Endometrial microvascular endothelial cells (primary cell): ENCODE results near the gene TP53BP1. TPM values are rescaled to one million over a fixed set of nuclear protein-coding genes. Genes with fewer than 3 reads are reported as not detected.

ENCODE experiments used
- in situ Hi-C: cut with HindIII; loops from 2 replicates; pipeline ENCODE4 v1.10.0; 2017; ENCODE audit warnings: low sequenced_read_pairs, low pct_unique_long_range_greater_than_20kb; ENCODE audit errors: inconsistent ontology term
- total RNA-seq: library from RNA; depleted of rRNA; stranded (reverse); fragments of >200 nt; gene quantifications from one replicate; pipeline ENCODE4 v1.2.3, GENCODE V29; 2015; ENCODE audit errors: inconsistent ontology term

The TP53BP1 gene
- total RNA-seq, 1 donor from 2014 or later: 41.0 TPM

DNA sequence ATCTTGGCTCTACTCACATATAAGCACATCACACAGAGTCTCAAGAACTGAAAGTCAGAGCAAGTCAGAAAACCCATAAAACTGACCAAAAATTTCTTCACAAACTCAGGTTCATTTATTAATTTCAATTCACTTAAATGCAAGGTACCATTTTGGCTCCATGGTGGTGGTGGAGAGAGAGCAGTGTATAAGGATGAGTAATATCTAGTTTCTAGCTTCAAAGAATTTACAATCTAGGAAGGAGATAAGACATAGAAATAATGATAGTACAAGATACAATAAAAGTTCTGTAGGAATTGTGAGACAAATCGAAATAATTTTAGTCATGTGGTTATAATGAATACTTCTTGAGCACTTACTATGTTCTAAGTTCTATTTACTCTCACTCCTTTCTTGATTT lies 6.7 kb upstream of the TP53BP1 start:
- in situ Hi-C loops: no loop called here

DNA sequence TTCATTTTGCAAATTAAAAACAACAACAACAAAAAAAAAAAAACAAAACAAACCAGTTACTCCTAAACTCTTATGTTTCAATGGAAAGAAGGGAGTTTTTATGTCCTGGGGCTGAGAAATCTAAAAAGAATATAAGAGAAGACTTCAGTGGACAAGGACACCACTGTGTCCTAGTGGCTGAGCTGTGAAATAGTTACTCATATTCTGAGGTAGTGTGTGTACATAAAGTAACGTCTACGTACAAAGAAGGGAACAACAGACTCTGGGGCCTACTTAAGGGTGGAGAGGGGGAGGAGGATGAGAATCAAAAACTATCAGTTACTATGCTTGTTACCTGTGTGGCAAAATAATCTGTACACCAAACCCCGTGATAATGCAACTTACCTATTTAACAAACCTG lies 6.0 kb upstream of the TP53BP1 start:
- in situ Hi-C loops: no loop called here

- in situ Hi-C loops: no loop called here
Observed at GRCh38 chr15:43493703-43494472, 932 bp upstream of the TP53BP1 start.

DNA sequence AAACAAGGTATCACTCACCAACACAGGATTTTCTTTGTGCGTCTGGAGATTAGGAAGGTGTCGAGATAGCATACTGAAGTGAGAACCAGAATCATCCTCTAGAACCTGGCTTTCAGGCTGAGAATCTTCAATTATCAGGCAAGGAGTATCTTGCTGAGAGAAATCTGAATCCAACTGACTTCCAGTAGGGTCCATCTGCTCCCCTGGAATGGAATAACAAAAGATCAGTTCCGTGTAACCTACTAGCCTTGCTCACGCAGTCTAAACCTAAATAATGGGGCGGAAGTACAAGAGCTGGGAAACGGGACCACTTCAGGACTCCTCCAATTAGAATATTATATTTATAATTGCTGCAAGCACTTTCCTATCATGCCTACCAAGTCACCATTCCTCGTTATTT lies 690 bp downstream of the TP53BP1 start:
- in situ Hi-C loops: no loop called here

DNA sequence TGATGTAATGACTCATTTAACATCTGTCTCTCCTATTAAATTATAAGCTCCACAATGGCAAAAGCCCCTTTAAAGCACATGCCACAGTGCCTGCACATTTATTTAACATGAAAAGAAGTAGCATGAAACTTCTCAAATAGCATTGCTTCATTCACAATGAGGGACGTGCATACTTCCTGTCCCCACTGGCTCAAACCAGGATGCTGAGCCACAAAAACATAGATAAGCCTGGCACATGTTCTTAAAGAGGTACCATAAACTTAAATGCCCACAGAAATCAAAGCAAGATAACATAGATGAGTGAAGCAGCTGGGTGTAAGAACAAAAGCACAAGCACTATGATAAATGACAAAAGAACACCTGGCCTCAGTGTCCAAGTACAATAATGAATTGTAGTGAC lies 3.8 kb downstream of the TP53BP1 start:
- in situ Hi-C loops: no loop called here

- in situ Hi-C loops: no loop called here
Observed at GRCh38 chr15:43488790-43489189, 4.2 kb downstream of the TP53BP1 start.

DNA sequence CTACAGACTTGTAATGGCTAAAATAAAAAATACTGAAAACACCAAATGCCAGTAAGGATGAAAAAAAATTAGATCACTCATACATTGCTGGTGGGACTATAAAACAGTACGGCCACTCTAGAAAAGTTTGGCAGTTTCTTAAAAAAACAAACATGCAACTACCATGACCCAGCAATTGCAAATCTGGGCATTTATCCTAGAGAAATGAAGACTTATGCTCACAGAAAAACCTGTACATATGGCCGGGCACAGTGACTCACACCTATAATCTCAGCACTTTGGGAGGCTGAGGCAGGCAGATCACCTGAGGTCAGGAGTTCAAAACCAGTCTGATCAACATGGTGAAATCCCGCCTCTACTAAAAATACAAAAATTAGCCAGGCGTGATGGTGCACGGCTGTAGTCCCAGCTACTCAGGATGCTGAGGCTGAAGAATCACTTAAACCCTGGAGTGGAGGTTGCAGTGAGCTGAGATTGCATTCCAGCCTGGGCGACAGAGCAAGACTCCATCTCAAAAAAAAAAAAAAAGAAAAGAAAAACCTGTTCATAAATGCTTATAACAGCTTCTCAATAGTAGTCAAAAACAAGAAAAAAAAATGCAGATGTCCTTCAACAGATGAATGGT lies 5.6 kb downstream of the TP53BP1 start:
- in situ Hi-C loops: no loop called here

- in situ Hi-C loops: no loop called here
Observed at GRCh38 chr15:43484455-43484854, 8.5 kb downstream of the TP53BP1 start.

GRCh38 chr15:43483297-43484128 lies 9.4 kb downstream of the TP53BP1 start:
- in situ Hi-C loops: no loop called here

- in situ Hi-C loops: no loop called here
Observed at GRCh38 chr15:43473885-43474284, 19.1 kb downstream of the TP53BP1 start.

DNA sequence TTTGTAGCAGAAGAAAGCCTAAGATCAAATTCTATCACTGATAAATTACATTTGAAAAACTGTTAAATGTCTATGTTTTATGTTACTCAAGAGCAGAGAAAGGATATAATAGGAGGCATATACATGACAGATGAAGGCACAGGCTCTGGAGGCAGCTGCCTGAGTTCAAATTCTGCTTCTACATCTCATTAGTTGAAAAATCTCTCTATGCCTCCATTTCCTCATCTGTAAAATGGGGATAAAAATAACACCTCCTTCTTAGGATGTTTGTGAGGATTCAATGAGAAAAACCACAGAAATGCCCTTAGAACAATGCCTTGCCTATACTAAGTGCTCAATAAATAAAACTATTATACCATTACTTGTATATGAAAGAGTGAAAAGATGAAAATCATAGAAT lies 21.0 kb downstream of the TP53BP1 start:
- in situ Hi-C loops: no loop called here

DNA sequence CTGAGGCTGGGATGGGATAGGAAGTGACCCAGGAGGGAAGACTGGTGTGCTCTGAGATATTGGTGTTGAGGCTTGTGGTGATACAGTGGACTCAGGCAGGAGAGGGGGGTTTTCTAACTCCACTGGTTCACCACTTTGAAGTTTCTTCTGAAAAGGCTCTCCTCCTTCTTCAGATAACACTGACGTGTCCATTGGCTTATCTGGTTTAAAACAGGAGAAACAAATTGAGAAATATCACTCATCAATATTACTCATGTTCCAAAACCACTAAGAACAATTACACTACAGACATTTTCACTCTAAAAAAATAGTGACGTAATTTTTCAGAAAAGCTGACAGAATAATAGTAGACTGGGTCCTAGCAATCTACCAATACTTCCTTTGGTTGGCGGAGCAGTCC lies 23.1 kb downstream of the TP53BP1 start:
- in situ Hi-C loops: no loop called here

GRCh38 chr15:43465100-43465499 lies 27.9 kb downstream of the TP53BP1 start:
- in situ Hi-C loops: no loop called here

GRCh38 chr15:43463998-43464397 lies 29.0 kb downstream of the TP53BP1 start:
- in situ Hi-C loops: no loop called here

- in situ Hi-C loops: no loop called here
Observed at GRCh38 chr15:43463507-43463906, 29.4 kb downstream of the TP53BP1 start.

DNA sequence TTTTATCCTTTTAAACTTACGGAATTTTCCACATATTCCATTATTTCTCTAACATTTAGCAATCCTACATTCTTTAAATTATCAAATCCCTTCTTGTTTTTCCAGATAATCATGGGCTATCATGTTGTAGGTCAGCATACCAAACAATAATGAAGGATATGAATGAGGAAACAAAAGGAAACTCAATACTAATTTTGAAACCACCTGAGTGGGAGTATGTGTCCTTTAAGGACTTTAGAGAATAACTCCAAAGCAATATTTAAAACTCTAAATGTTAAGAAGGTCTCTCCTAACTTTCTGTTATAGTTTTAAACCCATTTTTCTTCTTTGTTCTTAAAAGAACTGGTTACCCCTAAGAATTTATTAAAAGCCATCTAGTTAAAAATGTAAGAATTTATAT lies 43.0 kb downstream of the TP53BP1 start:
- in situ Hi-C loops: no loop called here

- in situ Hi-C loops: no loop called here
Observed at GRCh38 chr15:43446344-43446743, 46.6 kb downstream of the TP53BP1 start.

- in situ Hi-C loops: no loop called here
Observed at GRCh38 chr15:43441316-43441715, 51.6 kb downstream of the TP53BP1 start.

DNA sequence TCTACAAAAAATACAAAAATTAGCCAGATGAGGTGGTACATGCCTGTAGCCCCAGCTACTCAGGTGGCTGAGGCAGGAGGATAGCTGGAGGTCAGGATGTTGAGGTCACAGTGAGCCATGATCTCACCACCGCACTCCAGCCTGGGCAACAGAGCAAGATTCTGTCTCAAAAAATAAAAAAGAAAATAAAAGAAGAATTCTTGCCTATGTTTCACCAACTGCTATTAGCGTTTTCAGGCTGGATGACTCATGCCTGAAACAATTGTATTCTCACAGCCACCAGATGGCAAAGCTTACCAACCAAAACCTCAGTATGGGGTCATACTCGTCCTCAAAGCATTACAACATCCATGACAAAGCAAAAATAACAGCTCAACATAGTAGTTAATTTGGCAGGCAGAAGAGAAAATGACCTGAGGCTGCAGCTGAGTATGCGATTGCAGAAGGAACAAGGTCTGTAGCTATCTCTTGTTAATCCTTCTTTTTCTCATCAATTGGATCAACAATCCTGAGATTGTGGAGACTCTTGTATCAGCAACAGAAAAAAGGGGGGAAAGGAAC lies 52.2 kb downstream of the TP53BP1 start:
- in situ Hi-C loops: no loop called here

- in situ Hi-C loops: no loop called here
Observed at GRCh38 chr15:43439268-43439667, 53.7 kb downstream of the TP53BP1 start.
